A673 (cell line): ENCODE measurements around the gene PBX1.

Source experiments
- EZH2 ChIP-seq: fragments of 200-600 bp; sonication (generic); IDR thresholded peaks from 2 replicates; pipeline ENCODE4 v1.6.1; 2017; ENCODE audit warnings: borderline replicate concordance, low read depth, mild to moderate bottlenecking, mixed read lengths, antibody characterized with exemption, low read length; ENCODE audit not compliant: poor library complexity, severe bottlenecking
- TF ChIP-seq, protein P1 (sequence below): fragments of 300-800, 200-600 bp; sonication (generic); conservative IDR thresholded peaks from 2 replicates; pipeline ENCODE4 v1.5.1; 2017; ENCODE audit warnings: low read depth, mild to moderate bottlenecking, antibody characterized with exemption, low read length, moderate library complexity, mixed read lengths

DNA sequence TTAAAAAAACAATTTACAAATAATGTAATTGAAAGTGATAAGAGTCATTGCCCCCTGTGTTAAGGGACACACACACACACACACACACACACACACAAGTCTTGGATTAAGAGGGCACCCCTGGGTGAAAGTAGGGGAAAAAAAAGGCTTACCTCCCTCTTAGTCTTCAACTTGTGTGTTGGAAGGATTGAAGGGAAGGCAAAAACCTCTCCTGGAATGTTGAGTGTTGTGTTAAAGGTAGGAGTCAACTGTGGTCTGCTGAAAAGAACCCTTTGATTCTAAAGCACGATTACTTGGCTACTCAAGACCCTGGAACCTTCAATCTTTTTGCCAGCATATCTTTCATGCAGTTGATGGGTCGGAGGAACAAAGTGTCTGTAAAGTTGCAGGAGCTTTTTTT lies 6.4 kb downstream of the PBX1 start:
- TF ChIP-seq, protein P1, sequence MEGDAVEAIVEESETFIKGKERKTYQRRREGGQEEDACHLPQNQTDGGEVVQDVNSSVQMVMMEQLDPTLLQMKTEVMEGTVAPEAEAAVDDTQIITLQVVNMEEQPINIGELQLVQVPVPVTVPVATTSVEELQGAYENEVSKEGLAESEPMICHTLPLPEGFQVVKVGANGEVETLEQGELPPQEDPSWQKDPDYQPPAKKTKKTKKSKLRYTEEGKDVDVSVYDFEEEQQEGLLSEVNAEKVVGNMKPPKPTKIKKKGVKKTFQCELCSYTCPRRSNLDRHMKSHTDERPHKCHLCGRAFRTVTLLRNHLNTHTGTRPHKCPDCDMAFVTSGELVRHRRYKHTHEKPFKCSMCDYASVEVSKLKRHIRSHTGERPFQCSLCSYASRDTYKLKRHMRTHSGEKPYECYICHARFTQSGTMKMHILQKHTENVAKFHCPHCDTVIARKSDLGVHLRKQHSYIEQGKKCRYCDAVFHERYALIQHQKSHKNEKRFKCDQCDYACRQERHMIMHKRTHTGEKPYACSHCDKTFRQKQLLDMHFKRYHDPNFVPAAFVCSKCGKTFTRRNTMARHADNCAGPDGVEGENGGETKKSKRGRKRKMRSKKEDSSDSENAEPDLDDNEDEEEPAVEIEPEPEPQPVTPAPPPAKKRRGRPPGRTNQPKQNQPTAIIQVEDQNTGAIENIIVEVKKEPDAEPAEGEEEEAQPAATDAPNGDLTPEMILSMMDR, result no peak
- TF ChIP-seq EZH2, result no peak
